ENCODE results near the gene TM9SF1.
A peak's percentile ranks its signal among the peaks of the same experiment; 100 is the strongest.

TM9SF1 gene

GRCh38 chr14:24196071-24197055, 1.1 kb upstream of the TM9SF1 start:
- peak; percentile 41 for DNase-seq (ENCODE audit: low spot score)

GRCh38 chr14:24194873-24195185, 412 bp downstream of the TM9SF1 start:
- DNase-seq (ENCODE audit: low spot score) = no peak

GRCh38 chr14:24194186-24194872, 912 bp downstream of the TM9SF1 start:
- no peak for DNase-seq (ENCODE audit: low spot score)

DNA sequence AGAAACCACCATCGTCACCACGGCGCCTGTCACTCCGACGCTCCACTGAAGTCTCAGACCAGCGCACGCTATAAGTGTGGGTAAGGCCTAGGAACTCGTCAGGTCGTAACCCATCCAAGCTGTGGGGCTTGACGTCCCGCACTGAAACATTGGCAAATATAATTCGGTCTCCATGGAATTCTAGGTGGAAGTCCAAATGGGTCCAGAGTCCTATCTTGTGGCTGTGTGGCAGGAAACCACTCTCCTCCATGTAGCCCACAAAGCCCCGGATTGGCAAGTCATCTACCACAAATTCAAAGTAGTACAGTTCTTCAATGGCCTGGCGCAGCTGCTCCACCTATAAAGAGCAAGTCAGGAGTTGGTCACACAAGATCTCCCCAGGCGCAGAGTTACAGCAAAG, 2.3 kb downstream of the TM9SF1 start:
- DNase-seq (ENCODE audit: low spot score) = no peak

- no peak for DNase-seq (ENCODE audit: low spot score)
These were observed 4.8 kb downstream of the TM9SF1 start for GRCh38 chr14:24190416-24190815.

DNA sequence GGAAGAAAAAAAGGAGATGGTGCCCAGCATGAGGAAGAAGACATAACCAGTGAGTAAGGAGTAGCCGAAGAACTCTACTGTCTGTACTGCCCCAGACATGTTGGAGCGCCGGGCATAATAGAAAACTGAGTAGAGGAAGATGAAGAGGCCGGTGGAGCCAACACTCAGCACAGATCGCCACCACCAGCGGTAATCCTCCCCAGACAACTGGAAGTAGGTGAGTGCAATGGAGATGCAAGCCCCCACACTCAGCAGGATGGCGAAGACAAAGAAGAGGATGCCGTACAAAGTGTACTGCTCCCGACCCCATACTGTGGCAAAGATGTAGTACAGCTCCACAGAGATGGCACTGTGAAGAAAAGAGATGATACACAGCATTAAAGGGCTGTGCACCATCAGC, 5.8 kb downstream of the TM9SF1 start:
- no peak for DNase-seq (ENCODE audit: low spot score)

- DNase-seq (ENCODE audit: low spot score) = no peak
These were observed 6.2 kb downstream of the TM9SF1 start for GRCh38 chr14:24189059-24189375.

DNA sequence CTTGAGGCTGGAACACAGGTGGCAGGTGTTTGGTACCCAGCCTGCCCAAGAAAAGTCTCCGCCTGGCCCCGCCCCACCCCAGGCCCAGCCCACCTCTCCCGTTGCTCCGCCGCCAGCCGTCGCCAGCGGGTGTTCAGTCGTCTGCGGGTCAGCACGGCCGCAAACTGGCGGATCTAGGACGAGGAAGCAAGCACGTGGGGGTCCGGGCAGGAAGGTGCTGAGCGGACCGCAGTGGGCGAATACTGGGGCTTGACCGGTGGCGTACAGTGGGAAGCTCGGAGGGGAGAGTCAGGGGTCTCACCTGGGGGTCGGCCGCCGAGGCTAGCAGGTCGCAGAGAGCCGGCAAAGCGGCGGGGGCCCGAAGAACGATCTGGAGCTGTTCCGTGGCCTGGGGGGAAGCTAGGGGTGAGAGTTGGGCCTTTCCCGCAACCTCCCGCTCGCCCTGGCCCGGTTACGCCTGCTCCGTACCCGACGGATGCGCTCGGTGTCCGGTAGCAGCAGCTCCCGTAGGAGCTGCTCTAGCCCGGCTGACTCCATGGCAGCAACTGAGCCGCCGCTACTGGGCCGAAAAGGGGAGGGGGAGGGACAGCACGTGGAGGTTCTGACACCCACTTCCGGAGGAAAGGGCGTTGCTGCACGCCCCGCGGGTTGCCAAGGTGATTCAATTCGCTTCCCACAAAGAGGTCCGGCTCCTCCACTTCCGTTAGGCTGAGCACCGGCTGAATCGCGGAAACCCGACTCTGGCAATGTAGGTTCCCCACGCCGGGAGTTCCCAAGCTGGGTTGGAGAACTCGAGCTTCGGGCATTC, 6.8 kb downstream of the TM9SF1 start, which contains the start of gene IPO4:
Gene IPO4, minus strand, starts transcription at position 566 of the 808 bp plus-strand sequence. Its CDS starts 29 bp downstream, at position 537.
- DNase-seq (ENCODE audit: low spot score) = peak; percentile 97

DNA sequence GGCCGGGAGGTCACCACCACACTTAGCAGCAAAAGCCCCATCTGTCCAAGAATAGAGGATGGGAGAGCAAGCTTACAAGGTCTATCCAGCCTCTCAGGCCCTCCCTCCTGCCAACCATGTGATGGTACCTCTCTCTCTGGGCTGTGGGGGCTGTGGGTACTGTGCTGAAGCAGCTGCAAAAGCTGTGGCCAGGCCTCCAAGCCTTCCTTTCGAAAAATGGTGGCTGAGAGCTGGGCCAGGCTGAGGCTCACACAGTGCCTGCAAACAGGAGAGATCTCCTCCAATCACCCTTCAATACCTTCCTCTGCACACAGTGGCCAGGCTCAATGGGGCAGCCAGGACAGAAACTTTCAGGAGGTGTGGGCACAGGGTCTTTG, 7.7 kb downstream of the TM9SF1 start:
- DNase-seq (ENCODE audit: low spot score) = no peak

DNA sequence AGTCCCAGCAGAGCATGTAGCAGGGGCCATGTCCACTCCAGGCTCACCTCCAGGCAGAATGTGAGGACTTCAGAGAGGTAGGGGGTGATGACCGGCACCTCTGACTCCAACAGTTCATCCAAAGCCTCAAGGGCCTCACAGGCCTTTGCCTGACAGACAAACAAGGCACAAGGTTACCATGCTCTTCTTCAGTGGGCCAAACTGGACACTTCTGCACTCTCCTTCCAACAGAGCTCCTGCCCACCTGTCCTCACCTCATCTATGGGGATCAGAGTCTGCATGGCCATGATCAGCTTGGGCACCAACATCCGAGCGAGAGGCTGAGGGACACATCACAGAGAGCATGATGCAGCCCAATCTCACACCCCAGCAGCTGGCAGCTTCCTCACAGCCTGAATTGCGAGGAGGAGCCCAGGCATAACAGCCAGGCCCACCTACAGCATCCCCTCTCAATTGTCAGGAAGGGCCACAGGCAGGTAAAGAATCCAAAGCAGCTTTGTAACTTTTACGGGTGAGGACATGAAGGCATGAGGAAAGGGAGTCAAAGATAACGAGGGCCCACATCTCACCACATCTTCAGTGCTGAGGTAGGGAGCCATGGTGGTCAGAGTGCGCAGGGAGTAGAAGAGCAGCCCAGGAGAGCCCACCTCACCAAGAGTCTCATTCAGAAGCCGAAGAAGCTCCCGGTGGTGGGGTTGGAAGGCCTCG, 8.3 kb downstream of the TM9SF1 start:
- DNase-seq (ENCODE audit: low spot score) = no peak

DNA sequence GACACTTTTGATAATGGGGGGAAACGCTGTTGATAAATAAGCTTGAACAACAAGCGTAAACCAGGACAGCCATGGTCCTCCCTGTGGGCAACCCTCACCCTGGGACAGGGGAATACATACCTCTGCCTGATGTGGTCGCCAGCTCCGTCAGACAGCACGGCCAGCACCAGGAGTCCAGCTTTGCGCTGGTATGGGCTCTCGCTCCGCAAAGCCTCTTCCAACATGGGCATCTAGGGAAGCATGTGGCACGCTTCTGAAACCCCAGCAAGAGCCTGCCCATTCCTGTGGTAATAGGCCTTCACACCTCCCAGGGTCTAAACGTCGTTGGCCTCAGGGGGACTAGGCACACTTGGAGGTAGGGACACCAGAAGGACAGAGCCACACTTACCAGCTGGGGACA, 9.5 kb downstream of the TM9SF1 start:
- no peak for DNase-seq (ENCODE audit: low spot score)

DNA sequence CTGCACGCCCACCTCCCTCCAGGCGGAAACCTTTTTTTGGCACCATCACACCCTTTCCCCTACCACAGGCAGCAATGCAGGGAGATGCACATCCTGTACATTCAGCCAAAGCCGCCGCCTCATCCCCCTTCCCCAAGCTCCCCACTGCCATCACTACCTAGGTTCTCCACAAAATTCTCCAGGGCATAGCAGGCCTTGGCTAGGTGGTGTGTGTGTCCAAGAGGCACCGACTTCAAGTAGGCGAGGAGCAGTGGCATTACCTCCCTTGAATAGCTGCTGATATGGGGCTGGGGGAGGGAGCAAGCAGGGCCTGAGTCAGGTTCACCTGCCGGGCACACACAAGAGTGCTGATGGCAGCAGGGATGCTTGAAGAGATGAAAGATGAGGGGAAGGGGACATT, 10.2 kb downstream of the TM9SF1 start:
- no peak for DNase-seq (ENCODE audit: low spot score)

DNA sequence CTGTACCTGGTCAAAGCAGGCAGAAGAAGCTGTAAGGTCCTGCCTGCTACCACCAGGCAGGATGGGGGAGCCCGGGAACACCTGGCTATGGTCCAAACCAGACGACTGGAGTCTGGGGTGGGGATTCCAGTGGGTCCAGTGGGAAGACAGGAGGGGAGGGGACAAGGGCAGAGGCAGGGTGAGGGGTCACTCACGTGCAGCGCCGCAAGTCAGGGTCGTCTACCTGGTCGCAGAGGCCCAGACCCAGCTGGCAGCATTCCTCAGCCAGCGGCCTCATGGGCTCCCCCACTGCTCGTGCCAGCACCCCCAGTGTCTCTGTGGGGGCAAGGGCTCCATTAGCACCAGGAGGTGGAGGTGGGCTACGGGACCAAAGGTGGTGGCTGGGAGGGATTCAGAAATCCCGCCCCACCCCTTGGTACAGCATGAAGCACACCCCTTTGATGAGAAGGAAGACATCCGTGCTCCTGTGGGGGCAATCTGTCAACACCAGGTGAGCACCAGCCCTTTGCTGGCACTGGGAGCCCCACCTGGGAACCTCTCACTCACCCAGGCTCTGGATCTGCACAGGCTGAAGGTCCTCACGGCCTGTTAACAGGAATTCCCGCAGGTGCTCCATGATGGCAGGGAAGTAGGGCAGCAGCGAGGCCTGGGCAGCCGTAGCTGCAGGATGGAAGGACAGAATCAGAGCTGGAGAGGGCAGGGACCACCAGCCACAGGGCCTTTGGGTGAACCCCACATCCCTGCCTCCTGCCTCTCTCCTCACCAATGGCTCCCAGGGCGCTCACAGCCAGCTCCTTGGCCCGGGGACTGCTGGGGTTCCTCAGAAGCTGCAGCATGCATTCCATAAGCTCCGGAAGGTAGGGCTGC, 10.9 kb downstream of the TM9SF1 start:
- no peak for DNase-seq (ENCODE audit: low spot score)

DNA sequence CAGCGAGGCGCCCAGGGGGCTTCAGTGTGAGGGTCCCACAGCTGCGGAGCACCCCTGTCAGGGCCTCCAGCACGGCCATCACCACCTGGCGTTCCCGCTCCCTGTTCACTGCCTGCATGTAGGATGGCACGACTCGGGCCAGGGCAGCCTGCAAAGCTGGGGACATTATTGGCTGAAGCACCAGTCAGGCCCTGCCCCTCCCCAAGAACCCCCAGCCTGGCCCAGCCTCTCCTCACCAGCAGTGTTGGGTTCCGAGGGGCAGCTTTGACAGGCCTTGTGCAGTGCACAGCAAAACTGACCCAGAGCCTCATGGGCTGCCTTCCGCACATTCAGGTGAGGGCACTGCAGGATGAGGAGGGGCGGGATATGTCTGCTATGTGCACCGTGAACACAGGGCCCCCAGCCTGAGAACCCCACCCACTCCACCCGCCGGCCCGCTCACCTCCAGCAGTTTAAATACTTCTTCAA, 12.2 kb downstream of the TM9SF1 start:
- no peak for DNase-seq (ENCODE audit: low spot score)

DNA sequence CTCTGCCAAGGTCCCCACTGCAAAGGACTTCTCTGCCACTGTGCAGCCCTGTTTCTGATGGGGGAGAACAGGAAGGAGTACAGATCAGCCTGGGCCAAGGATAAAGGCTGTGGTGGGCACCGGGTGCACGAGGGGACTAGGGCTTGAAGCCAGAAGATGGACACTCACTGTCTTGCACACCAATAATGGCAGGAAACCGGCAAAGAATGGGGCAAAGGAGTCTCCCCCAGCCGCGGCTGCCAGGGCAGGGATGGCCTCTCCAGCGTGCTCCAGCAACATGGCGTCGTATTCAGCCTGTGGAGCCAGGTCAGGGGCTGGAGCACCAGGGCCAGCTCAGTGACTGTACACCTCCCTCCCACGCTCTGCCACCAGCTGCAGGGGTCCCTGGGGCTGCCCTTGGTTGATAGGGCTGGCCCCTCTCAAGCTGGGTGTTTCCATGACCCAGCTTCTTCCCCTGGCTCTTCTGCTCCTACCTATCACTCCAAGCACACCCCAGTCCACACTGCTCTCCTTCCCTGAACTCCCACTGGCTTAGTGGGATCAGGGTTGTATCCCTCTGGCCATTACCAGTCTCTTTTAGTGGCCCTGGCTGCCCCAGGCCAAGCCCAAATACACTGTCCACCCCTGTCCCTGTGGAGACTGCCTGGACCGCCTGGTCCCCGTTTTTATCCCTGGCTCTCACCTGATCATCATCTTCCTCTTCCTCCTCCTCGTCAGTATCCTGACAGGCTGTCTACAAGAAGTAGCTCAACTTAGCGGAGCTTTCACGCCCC, 12.9 kb downstream of the TM9SF1 start:
- no peak for DNase-seq (ENCODE audit: low spot score)

GRCh38 chr14:24181371-24182077, 13.7 kb downstream of the TM9SF1 start:
- no peak for DNase-seq (ENCODE audit: low spot score)

DNA sequence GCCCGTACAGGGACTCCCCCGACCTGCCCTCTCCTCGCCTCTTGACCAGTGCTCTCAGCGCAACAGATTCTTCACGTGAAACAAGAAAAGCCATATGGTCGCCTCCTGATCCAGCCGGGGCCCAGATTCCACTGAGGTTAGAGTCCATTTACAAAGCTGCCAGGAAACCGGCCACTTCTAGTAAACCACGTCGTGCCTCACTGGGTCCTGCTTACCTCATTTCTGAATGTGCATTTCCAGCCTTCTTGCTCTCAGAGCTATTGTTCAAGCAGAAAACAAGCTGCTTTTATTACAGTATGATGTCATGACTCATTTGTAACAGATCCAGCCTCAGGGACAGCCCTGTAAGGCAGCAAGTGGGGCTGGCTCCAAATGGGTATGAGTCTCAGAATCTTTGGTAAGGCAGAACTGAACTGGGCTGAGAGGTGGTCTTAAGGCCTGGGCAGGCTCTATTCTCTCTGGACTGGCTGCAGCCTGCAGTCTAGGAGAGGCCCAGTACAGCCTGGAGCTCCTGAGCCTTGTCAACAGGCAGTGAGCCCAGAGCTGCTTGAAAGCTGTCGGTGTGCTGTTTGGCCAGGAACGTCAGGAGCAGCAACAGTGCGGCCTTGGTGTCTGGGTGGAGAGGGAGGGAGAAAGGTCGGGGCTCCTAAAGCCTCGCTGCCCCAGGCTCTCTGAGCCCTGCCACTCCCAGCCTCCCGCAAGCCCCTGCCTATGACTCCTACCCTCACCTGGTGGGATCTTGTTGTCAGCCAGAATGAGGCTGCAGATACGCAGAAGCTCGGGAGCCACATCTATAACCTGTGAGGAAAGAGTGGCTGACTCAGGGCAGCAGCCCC, 15.1 kb downstream of the TM9SF1 start:
- DNase-seq (ENCODE audit: low spot score) = no peak

DNA sequence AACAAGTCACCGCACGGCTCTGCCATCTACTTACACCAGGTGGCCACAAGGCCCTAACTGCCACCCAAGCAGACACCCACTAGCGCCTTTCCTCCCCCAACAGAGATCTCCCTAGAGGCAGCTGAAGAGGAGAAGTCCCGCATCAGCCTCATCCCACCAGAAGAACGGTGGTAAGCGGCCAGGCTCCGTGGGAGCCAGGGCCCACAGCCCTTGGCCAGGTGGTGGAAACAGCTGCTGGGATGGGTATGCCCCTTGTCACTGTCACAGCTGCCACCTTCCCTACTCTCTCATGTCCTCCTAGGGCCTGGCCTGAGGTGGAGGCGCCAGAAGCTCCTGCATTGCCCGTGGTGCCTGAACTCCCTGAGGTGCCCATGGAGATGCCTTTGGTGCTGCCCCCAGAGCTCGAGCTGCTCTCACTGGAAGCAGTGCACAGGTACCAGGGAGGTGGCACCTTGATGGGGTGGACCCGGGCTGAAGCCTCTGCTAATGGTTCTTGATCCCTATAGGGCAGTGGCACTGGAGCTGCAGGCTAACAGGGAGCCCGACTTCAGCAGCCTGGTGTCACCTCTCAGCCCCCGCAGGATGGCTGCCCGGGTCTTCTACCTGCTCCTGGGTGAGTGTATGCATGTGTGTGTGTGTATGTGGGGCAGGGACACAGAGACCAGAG, 15.8 kb downstream of the TM9SF1 start:
- DNase-seq (ENCODE audit: low spot score) = no peak
